GM18858 (cell line): Measurements from ENCODE around the gene RPP14.

ENCODE experiments used
- ATAC-seq: cut with Tn5 transposase; IDR thresholded peaks from one replicate; pipeline ENCODE4 v1.9.1; 2021; ENCODE audit not compliant: unreplicated experiment

RPP14 gene

DNA sequence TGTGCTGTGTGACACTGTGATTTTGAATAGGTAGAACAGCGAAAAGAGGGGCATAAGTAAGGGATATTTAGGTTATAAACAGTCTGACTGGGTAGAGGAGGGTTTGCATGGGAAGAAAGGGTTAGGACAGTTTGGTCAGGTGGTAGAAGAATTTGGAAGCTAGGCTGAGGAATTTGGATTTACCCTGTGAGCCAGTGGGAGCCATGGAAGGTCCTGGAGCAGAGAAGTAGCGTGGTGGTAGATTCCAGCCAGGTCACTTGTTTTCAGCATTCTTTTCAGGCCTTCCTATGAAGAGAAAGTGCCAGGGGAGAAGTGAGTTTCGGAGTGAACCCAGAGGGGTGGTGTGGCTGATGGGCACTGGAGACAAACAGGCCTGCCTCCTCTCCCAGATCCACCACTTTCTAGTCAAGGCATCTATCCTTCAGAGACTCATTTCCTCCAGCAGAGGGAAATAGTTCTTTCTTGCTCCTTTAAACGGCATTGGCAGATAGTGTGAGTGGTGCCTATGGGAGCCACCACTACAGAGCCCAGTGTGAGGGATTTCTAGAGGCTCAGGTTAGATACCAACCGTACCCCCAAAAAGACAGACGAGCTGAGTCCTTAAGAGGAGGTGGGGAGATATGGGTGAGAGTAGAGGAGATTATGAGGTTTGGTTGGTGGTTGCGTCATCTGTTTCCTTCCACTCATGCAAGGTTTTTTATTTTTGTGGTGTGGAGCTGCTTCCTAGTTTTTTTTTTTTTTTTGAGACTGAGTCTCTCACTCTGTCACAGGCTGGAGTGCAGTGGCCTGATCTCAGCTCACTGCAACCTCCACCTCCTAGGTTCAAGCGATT, 47.9 kb downstream of the RPP14 start:
- ATAC-seq = no peak

GRCh38 chr3:58355179-58355578, 49.1 kb downstream of the RPP14 start:
- ATAC-seq = peak; percentile 38

GRCh38 chr3:58356054-58356453, 50.0 kb downstream of the RPP14 start:
- ATAC-seq = no peak

- ATAC-seq = no peak
These were observed 51.4 kb downstream of the RPP14 start for GRCh38 chr3:58357402-58357801.

- ATAC-seq = no peak
These were observed 52.0 kb downstream of the RPP14 start for GRCh38 chr3:58358092-58358491.

- no peak for ATAC-seq
These were observed 52.8 kb downstream of the RPP14 start for GRCh38 chr3:58358808-58359207.

GRCh38 chr3:58359621-58360020, 53.6 kb downstream of the RPP14 start:
- no peak for ATAC-seq

- no peak for ATAC-seq
These were observed 55.8 kb downstream of the RPP14 start for GRCh38 chr3:58361866-58362265.

DNA sequence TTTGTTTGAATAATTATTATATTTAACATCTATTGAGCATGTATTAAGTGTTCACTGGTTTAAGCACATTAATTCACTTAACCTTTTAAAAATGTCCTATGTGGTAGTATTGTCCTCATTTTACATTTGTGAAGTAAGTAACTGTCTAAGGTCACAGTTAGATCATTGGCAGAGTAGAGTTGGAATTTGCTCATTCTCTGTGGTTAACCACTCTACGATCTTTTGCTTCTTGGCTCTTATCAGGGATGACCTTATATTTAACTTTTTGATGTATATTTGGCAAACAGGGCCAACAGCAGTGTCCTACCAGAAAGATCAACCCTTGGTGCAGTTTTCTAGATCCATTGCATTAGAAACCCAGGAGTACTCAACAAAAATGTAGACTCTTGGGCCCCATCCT, 60.7 kb downstream of the RPP14 start:
- no peak for ATAC-seq

DNA sequence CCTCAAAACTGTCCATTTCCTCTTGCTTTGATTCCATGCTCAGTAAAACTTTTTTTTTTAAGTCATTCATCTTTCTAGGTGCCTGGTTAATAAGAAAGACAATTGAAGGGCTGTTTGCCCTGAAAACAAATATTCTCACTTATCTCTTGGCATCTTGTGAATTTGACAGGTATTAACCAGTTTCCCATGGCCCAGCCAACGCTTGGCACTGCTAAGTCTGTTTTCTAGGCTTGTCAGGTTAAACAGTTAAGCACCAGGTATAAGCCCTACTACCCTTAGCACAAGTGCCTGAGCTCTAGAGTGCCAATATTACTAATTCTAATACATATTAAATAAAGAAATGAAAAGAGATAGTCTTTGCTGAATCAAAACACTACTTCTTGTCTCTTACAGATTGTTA, 63.0 kb downstream of the RPP14 start:
- no peak for ATAC-seq
